Erythroblast (primary cell): Measurements from ENCODE around the gene PLPPR1.

Source experiments
- GATA1 ChIP-seq: IDR thresholded peaks from 2 replicates; pipeline ENCODE4 v1.6.1; 2011; ENCODE audit warnings: low read depth, mild to moderate bottlenecking, control low read depth, low read length, moderate library complexity
- POLR2A ChIP-seq: IDR thresholded peaks from 2 replicates; pipeline ENCODE4 v1.6.1; 2011; ENCODE audit warnings: mild to moderate bottlenecking, low read length

- TF ChIP-seq POLR2A (no peak), GATA1 (no peak)
Measured at GRCh38 chr9:101220341-101220740, 191.8 kb downstream of the PLPPR1 start.
